Measurements from ENCODE around the gene USP5.

USP5 gene

GRCh38 chr12:6817662-6818157, 34.2 kb upstream of the USP5 start:
- no peak for TF ChIP-seq CTCF (IDR thresholded peaks at IDR 0.05; ENCODE audit: low read depth, low read length, missing control alignments)
- no peak for DNase-seq (ENCODE audit: extremely low read depth, low read depth)
- no peak overlapping the region for H3K4me3 ChIP-seq (replicated peaks; ENCODE audit: low read depth, low read length)

- DNase-seq (ENCODE audit: extremely low read depth, low read depth): no peak
- no peak overlapping the region for H3K4me3 ChIP-seq (replicated peaks; ENCODE audit: low read depth, low read length)
Observed at GRCh38 chr12:6818222-6818621, 33.7 kb upstream of the USP5 start.

GRCh38 chr12:6818645-6819044, 33.3 kb upstream of the USP5 start:
- H3K4me3 ChIP-seq (replicated peaks; ENCODE audit: low read depth, low read length): no peak overlapping the region

More at GRCh38 chr12:6818222-6818621, 33.7 kb upstream of the USP5 start:
- TF ChIP-seq CTCF (IDR thresholded peaks at IDR 0.05; ENCODE audit: low read depth, low read length, missing control alignments): no peak

GRCh38 chr12:6819106-6820030, 32.6 kb upstream of the USP5 start:
- no peak for DNase-seq (ENCODE audit: extremely low read depth, low read depth)
- H3K4me3 ChIP-seq (replicated peaks; ENCODE audit: low read depth, low read length): no peak overlapping the region
- TF ChIP-seq CTCF (IDR thresholded peaks at IDR 0.05; ENCODE audit: low read depth, low read length, missing control alignments): no peak

More at GRCh38 chr12:6818645-6819044, 33.3 kb upstream of the USP5 start:
- DNase-seq (ENCODE audit: extremely low read depth, low read depth): no peak
- TF ChIP-seq CTCF (IDR thresholded peaks at IDR 0.05; ENCODE audit: low read depth, low read length, missing control alignments): no peak

GRCh38 chr12:6820166-6820565, 31.8 kb upstream of the USP5 start:
- no peak for DNase-seq (ENCODE audit: extremely low read depth, low read depth)

More at GRCh38 chr12:6820166-6820565, 31.8 kb upstream of the USP5 start:
- no peak for TF ChIP-seq CTCF (IDR thresholded peaks at IDR 0.05; ENCODE audit: low read depth, low read length, missing control alignments)
- no peak overlapping the region for H3K4me3 ChIP-seq (replicated peaks; ENCODE audit: low read depth, low read length)

Data from HFF-Myc (cell line).